Panc1 (cell line): ENCODE data around the gene ZNF584. TPM values are rescaled to one million over a fixed set of nuclear protein-coding genes. Genes with fewer than 3 reads are reported as not detected.

Source experiments
- ATAC-seq: fragments of 200-7000 bp; cut with Tn5 transposase; 2 replicates; pipeline ENCODE4 v1.9.1; 2020; ENCODE audit warnings: mild to moderate bottlenecking, moderate library complexity
- BruUV-seq: library from RNA; stranded (reverse); fragments of 400-500 nt; replicated peaks from 2 replicates; lab custom pipeline; 2021; lab: Mats Ljungman, UMichigan
- CTCF ChIA-PET: fragments of 300-600 bp; sonication (Branson Sonifier 250); formaldehyde crosslinking; loops from one replicate; lab custom pipeline; 2022; ENCODE audit warnings: antibody characterized with exemption; lab: Charles Lee
- POLR2A ChIA-PET: fragments of 300-600 bp; sonication (Branson Sonifier 250); formaldehyde crosslinking; loops from one replicate; lab custom pipeline; 2022; ENCODE audit warnings: antibody characterized with exemption; lab: Charles Lee
- DNase-seq: peaks from one replicate; pipeline ENCODE4 v3.0.0-alpha.2; 2010; ENCODE audit warnings: low read depth, low spot score
- H3K27ac ChIP-seq: 2 replicates; pipeline ENCODE4 v1.5.1; 2011; ENCODE audit warnings: mild to moderate bottlenecking, low read length, inconsistent platforms
- H3K27me3 ChIP-seq: fragments of 200-500 bp; sonication (Bioruptor generic); 2 replicates; pipeline ENCODE4 v1.6.0; 2014; ENCODE audit warnings: low read length, inconsistent platforms; ENCODE audit not compliant: control insufficient read depth, insufficient read depth
- H3K36me3 ChIP-seq: fragments of 200-500 bp; sonication (Bioruptor generic); 2 replicates; pipeline ENCODE4 v1.5.1; 2014; ENCODE audit warnings: inconsistent platforms, mild to moderate bottlenecking, low read length, moderate library complexity; ENCODE audit not compliant: control insufficient read depth, insufficient read depth
- H3K4me1 ChIP-seq: 2 replicates; pipeline ENCODE4 v1.5.1; 2011; ENCODE audit warnings: inconsistent platforms, mild to moderate bottlenecking, low read length, moderate library complexity; ENCODE audit not compliant: control insufficient read depth, insufficient read depth
- H3K4me3 ChIP-seq, 2 experiments: 2 replicates each; pipeline ENCODE4 v1.5.1; 2011 to 2012; ENCODE audit warnings: low read depth in 2 of 2, low read length in 2 of 2, mild to moderate bottlenecking in 2 of 2, inconsistent platforms in 1 of 2, moderate library complexity in 1 of 2
- H3K9me3 ChIP-seq: fragments of 200-500 bp; sonication (Bioruptor generic); 2 replicates; pipeline ENCODE4 v1.5.1; 2014; ENCODE audit warnings: low read depth, mild to moderate bottlenecking, inconsistent platforms, low read length, moderate library complexity; ENCODE audit not compliant: control insufficient read depth, insufficient read depth
- POLR2AphosphoS5 ChIP-seq: IDR thresholded peaks from 2 replicates; pipeline ENCODE4 v1.6.1; 2012; ENCODE audit warnings: mild to moderate bottlenecking, low read depth, low read length, moderate library complexity
- SIN3A ChIP-seq: IDR thresholded peaks from 2 replicates; pipeline ENCODE4 v1.6.1; 2012; ENCODE audit warnings: low read depth, mild to moderate bottlenecking, low read length, moderate library complexity, borderline replicate concordance; ENCODE audit not compliant: insufficient read depth
- TCF7L2 ChIP-seq: IDR thresholded peaks from 2 replicates; pipeline ENCODE4 v1.6.1; 2011; ENCODE audit warnings: mild to moderate bottlenecking, low read depth, low read length, inconsistent platforms
- in situ Hi-C: cut with HindIII; loops from 2 replicates; pipeline ENCODE4 v1.10.0; 2016; ENCODE audit warnings: low sequenced_read_pairs, low pct_unique_long_range_greater_than_20kb
- intact Hi-C: fragments of 100-400 bp; cut with micrococcal nuclease; formaldehyde crosslinking; loops from one replicate; pipeline ENCODE4 v1.10.0; 2022; ENCODE audit not compliant: unreplicated experiment
- total RNA-seq: library from RNA; stranded (reverse); gene quantifications from one replicate; pipeline ENCODE4 v1.2.1, GENCODE V29; 2021; ENCODE audit not compliant: unreplicated experiment
- TF ChIP-seq, protein P1 (sequence below), 2 experiments: IDR thresholded peaks; 2 replicates each; pipeline ENCODE4 v1.6.1; 2011 to 2012; ENCODE audit warnings: low read depth in 2 of 2, control low read depth in 1 of 2, low read length in 1 of 2, mild to moderate bottlenecking in 1 of 2, moderate library complexity in 1 of 2; ENCODE audit not compliant: insufficient read depth in 1 of 2
- TF ChIP-seq, protein P2 (sequence below): fragments of 450-650 bp; IDR thresholded peaks from 2 replicates; pipeline ENCODE4 v1.5.1; 2017; ENCODE audit warnings: mild to moderate bottlenecking

ZNF584 gene
- total RNA-seq, 1 experiment from 2014 or later = 29.0 TPM

DNA sequence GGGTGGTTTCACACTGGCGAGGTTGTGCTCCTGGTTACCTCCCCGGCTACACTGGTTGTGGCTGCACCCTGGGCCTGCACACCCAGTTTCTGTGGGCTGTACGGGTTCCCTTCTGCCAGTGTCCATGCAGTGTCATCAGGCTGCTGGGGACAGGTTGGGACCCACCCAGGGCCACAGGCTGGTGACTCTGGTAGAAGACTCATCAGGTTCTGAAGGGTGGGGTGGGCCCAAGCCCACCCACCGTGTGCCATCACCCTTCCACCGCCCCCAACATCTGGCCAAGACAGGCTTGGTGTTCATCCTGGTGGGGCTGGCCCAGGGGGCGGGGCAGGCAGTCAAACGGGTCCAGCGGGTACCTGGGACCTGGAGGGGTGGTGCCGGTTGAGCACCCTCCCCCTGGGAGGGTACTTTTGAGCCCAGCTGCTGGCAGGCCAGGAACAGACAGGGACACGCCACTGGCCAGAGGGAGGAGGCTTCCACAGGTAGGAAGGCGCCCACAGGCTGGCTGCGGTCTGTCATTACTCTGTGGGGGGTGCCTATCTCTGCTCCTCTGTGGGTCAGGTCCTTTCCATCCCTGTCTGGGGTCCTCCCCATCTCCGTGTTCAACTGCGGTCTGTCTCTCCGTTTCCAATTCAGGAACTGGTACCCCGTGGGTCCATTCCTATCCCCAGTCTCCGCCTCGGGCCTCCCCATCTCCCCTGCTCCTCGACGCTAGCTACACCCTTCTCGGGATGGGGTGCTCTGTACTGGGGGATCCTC is 13.1 kb upstream of the ZNF584 start, which contains the start of gene RNF225:
TSS of gene RNF225 (plus strand) at position 437 of the 759 bp plus-strand sequence. CDS start 434 bp downstream, outside the sequence.
- CTCF ChIA-PET = no interaction called here
- H3K27me3 ChIP-seq = no peaks in the 10 kb centered on the region
- H3K4me1 ChIP-seq = peaks cover 20% of the 10 kb centered on the region
- H3K27ac ChIP-seq = no peak within 1 kb of the TSS
- TF ChIP-seq POLR2AphosphoS5 = peak; percentile 95
- TF ChIP-seq, protein P1, sequence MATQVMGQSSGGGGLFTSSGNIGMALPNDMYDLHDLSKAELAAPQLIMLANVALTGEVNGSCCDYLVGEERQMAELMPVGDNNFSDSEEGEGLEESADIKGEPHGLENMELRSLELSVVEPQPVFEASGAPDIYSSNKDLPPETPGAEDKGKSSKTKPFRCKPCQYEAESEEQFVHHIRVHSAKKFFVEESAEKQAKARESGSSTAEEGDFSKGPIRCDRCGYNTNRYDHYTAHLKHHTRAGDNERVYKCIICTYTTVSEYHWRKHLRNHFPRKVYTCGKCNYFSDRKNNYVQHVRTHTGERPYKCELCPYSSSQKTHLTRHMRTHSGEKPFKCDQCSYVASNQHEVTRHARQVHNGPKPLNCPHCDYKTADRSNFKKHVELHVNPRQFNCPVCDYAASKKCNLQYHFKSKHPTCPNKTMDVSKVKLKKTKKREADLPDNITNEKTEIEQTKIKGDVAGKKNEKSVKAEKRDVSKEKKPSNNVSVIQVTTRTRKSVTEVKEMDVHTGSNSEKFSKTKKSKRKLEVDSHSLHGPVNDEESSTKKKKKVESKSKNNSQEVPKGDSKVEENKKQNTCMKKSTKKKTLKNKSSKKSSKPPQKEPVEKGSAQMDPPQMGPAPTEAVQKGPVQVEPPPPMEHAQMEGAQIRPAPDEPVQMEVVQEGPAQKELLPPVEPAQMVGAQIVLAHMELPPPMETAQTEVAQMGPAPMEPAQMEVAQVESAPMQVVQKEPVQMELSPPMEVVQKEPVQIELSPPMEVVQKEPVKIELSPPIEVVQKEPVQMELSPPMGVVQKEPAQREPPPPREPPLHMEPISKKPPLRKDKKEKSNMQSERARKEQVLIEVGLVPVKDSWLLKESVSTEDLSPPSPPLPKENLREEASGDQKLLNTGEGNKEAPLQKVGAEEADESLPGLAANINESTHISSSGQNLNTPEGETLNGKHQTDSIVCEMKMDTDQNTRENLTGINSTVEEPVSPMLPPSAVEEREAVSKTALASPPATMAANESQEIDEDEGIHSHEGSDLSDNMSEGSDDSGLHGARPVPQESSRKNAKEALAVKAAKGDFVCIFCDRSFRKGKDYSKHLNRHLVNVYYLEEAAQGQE (IDR thresholded peaks at IDR 0.05; ENCODE audit: insufficient read depth in 1 of 2, low read depth in 2 of 2, low read length in 1 of 2) = no peak
- no peak within 1 kb of the TSS for H3K4me3 ChIP-seq
- DNase-seq (no peak), ATAC-seq (peak; percentile 70)
- POLR2A ChIA-PET = no interaction called here
- no peaks in the 10 kb centered on the region for H3K9me3 ChIP-seq
- peaks cover 16% of the 10 kb centered on the region for H3K36me3 ChIP-seq
- BruUV-seq = no TSS peak
- intact Hi-C loops = no loop called here
- in situ Hi-C loops = no loop called here

DNA sequence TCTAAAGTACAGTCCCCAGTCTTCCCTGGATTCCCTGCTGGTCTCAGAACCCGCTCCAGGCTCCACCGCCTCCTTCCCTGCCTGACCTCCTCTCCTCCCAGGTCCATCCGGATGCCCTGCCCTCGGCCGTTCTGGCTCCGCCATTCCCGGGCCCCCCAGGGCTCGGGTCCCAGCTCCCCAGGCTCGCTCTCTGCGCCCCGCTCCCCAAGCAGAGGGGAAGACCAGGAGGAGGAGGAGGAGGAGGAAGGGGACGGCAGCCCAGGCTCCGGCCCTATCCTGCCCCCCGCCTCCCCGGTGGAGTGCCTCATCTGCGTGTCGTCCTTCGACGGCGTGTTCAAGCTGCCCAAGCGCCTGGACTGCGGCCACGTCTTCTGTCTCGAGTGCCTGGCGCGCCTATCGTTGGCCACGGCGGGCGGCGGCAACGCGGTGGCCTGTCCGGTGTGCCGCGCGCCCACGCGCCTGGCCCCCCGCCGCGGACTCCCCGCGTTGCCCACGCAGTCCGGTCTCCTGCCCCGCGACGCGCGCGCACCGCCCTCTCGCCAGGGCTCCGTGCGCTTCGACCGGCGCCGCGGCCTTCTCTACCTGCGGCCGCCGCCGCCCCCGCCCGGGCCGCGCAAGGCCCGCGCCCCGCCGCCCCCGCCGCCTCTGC is 12.3 kb upstream of the ZNF584 start:
- in situ Hi-C loops (no loop called here), intact Hi-C loops (no loop called here)
- POLR2A ChIA-PET = no interaction called here
- CTCF ChIA-PET = no interaction called here
- ATAC-seq (peak; percentile 46), DNase-seq (no peak)
- Histone ChIP-seq H3K9me3 (no peaks in the 10 kb centered on the region), H3K4me3 (no peak overlapping the region), H3K4me1 (peaks cover 19% of the 10 kb centered on the region), H3K36me3 (peaks cover 12% of the 10 kb centered on the region; the same call in 1 of the 2 replicates), H3K27ac (no peak overlapping the region), H3K27me3 (no peaks in the 10 kb centered on the region)
- TF ChIP-seq, protein P2, sequence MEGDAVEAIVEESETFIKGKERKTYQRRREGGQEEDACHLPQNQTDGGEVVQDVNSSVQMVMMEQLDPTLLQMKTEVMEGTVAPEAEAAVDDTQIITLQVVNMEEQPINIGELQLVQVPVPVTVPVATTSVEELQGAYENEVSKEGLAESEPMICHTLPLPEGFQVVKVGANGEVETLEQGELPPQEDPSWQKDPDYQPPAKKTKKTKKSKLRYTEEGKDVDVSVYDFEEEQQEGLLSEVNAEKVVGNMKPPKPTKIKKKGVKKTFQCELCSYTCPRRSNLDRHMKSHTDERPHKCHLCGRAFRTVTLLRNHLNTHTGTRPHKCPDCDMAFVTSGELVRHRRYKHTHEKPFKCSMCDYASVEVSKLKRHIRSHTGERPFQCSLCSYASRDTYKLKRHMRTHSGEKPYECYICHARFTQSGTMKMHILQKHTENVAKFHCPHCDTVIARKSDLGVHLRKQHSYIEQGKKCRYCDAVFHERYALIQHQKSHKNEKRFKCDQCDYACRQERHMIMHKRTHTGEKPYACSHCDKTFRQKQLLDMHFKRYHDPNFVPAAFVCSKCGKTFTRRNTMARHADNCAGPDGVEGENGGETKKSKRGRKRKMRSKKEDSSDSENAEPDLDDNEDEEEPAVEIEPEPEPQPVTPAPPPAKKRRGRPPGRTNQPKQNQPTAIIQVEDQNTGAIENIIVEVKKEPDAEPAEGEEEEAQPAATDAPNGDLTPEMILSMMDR = no peak
- TF ChIP-seq SIN3A (no peak), TCF7L2 (no peak), POLR2AphosphoS5 (no peak)
- TF ChIP-seq, protein P1 (IDR thresholded peaks at IDR 0.05; ENCODE audit: insufficient read depth in 1 of 2, low read depth in 2 of 2, low read length in 1 of 2) = no peak
- BruUV-seq = no TSS peak
